22Rv1 (cell line): Measurements from ENCODE around the gene TRERF1.

Experiments used
- H3K27ac ChIP-seq: fragments of 450-650 bp; 2 replicates; pipeline ENCODE4 v1.5.1; 2017
- CTCF ChIP-seq: fragments of 450-650 bp; IDR thresholded peaks from 2 replicates; pipeline ENCODE4 v1.5.1; 2017; ENCODE audit warnings: mild to moderate bottlenecking
- ZFX ChIP-seq: fragments of 450-650 bp; IDR thresholded peaks from 2 replicates; pipeline ENCODE4 v1.6.1; 2017; ENCODE audit warnings: antibody characterized with exemption, borderline replicate concordance

The TRERF1 gene

GRCh38 chr6:42407379-42407778 is 44.3 kb downstream of the TRERF1 start:
- H3K27ac ChIP-seq, result no peak overlapping the region
- no peak for TF ChIP-seq CTCF
- TF ChIP-seq ZFX, result no peak

- no peak for TF ChIP-seq CTCF
- TF ChIP-seq ZFX, result no peak
- no peak overlapping the region for H3K27ac ChIP-seq
These were observed 45.1 kb downstream of the TRERF1 start for GRCh38 chr6:42406306-42407280.

- no peak overlapping the region for H3K27ac ChIP-seq
- no peak for TF ChIP-seq CTCF
- TF ChIP-seq ZFX, result no peak
These were observed 46.7 kb downstream of the TRERF1 start for GRCh38 chr6:42405021-42405420.

GRCh38 chr6:42404484-42404883 is 47.2 kb downstream of the TRERF1 start:
- no peak overlapping the region for H3K27ac ChIP-seq
- TF ChIP-seq ZFX, result no peak
- TF ChIP-seq CTCF, result no peak

- TF ChIP-seq CTCF (no peak), ZFX (no peak)
- no peak overlapping the region for H3K27ac ChIP-seq
These were observed 47.9 kb downstream of the TRERF1 start for GRCh38 chr6:42403831-42404230.

GRCh38 chr6:42403421-42403820 is 48.3 kb downstream of the TRERF1 start:
- H3K27ac ChIP-seq, result no peak overlapping the region
- TF ChIP-seq ZFX (no peak), CTCF (no peak)

- TF ChIP-seq ZFX (no peak), CTCF (no peak)
- H3K27ac ChIP-seq, result no peak overlapping the region
These were observed 49.5 kb downstream of the TRERF1 start for GRCh38 chr6:42402184-42402583.
